Medulla oblongata (tissue), 1 donor: ENCODE data around the gene C1orf115.
A peak's percentile ranks its signal among the peaks of the same experiment; 100 is the strongest.
"Not testable (repeated sequence)": the region's sequence is repeated elsewhere in the genome, so short reads cannot be mapped to it uniquely, and the experiment has no call there.

Experiments used
- DNase-seq: peaks from one replicate; pipeline ENCODE4 v3.0.0-alpha.2; 2015; ENCODE audit errors: extremely low spot score

Gene C1orf115

GRCh38 chr1:220726634-220727033 lies 36.5 kb downstream of the C1orf115 start:
- DNase-seq = no peak

GRCh38 chr1:220727519-220727918 lies 37.4 kb downstream of the C1orf115 start:
- no peak for DNase-seq

- no peak for DNase-seq
Observed at GRCh38 chr1:220730486-220730885, 40.3 kb downstream of the C1orf115 start.

GRCh38 chr1:220732137-220732536 lies 42.0 kb downstream of the C1orf115 start:
- no peak for DNase-seq

GRCh38 chr1:220732621-220733020 lies 42.5 kb downstream of the C1orf115 start:
- DNase-seq = no peak

- peak; percentile 80 for DNase-seq
Observed at GRCh38 chr1:220733086-220733601, 43.0 kb downstream of the C1orf115 start.

GRCh38 chr1:220734571-220735326 lies 44.6 kb downstream of the C1orf115 start:
- DNase-seq = no peak

GRCh38 chr1:220736283-220736682 lies 46.1 kb downstream of the C1orf115 start:
- DNase-seq = not testable (repeated sequence)

GRCh38 chr1:220741349-220741748 lies 51.2 kb downstream of the C1orf115 start:
- DNase-seq = no peak

GRCh38 chr1:220741825-220742224 lies 51.7 kb downstream of the C1orf115 start:
- no peak for DNase-seq

- no peak for DNase-seq
Observed at GRCh38 chr1:220742520-220742919, 52.4 kb downstream of the C1orf115 start.

- no peak for DNase-seq
Observed at GRCh38 chr1:220746851-220747250, 56.7 kb downstream of the C1orf115 start.

- DNase-seq = no peak
Observed at GRCh38 chr1:220747437-220748088, 57.4 kb downstream of the C1orf115 start.

- peak; percentile 63 for DNase-seq
Observed at GRCh38 chr1:220748089-220748934, 58.1 kb downstream of the C1orf115 start, which contains the start of gene MTARC2. Gene MTARC2, plus strand, starts transcription at chr1:220748322. Its CDS starts 210 bp downstream, at chr1:220748532.
